ENCODE measurements around the gene RNASE11.
A peak's percentile ranks its signal among the peaks of the same experiment; 100 is the strongest.
"Not testable (repeated sequence)": the region's sequence is repeated elsewhere in the genome, so short reads cannot be mapped to it uniquely, and the experiment has no call there.

RNASE11 gene

DNA sequence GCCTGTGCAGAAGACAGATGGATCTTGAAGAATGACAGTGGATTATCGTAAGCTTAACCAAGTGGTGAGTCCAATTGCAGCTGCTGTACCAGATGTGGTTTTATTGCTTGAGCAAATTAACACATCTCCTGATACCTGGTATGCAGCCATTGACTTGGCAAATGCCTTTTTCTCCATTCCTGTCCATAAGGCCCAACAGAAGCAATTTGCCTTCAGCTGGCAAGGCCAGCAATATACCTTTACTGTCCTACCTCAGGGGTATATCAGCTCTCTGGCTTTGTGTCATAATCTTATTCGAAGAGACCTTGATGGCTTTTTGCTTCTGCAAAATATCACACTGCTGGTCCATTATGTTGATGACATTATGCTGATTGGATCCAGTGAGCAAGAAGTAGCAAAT, 17.9 kb downstream of the RNASE11 start:
- not testable (repeated sequence) for H3K36me3 ChIP-seq (ENCODE audit: insufficient read depth, low read depth, low read length); H3K4me3 ChIP-seq (ENCODE audit: low read length); H3K4me1 ChIP-seq (ENCODE audit: insufficient read depth, low read length); H3K27me3 ChIP-seq (ENCODE audit: insufficient read depth, low read length); H3K9ac ChIP-seq (ENCODE audit: low read depth, low read length); H3K27ac ChIP-seq (ENCODE audit: low read length)
- peaks cover 12% of the 10 kb centered on the region for H3K9me3 ChIP-seq (ENCODE audit: insufficient read depth, low read depth, low read length)

DNA sequence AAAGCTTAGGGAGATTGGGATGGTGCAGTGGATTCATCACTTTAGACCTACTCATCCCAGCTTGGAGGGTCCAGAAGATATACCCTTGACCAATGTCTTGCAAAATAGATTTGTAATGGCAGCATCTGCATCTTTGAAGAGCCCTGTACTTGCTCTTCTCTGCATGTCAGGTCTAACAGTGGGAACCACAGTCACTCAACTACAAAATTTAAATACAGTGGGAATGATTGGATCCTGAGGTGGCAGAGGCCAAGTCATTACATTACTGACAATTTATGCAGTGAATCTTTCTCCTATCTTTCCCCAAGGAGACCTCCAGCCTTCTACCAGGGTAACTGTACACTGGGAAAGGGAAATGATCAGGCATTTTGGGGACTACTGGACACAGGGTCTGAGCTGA, 18.7 kb downstream of the RNASE11 start:
- peaks cover 6% of the 10 kb centered on the region for H3K4me1 ChIP-seq (ENCODE audit: insufficient read depth, low read length)
- no peaks in the 10 kb centered on the region for H3K27me3 ChIP-seq (ENCODE audit: insufficient read depth, low read length)
- no peak overlapping the region for H3K27ac ChIP-seq (ENCODE audit: low read length)
- no peak overlapping the region for H3K4me3 ChIP-seq (ENCODE audit: low read length)
- 0 out of 2 replicates have a peak, but pooled peaks cover 3% of the 10 kb centered on the region for H3K36me3 ChIP-seq (ENCODE audit: insufficient read depth, low read depth, low read length)
- no peak overlapping the region for H3K9ac ChIP-seq (ENCODE audit: low read depth, low read length)
- peaks cover 12% of the 10 kb centered on the region for H3K9me3 ChIP-seq (ENCODE audit: insufficient read depth, low read depth, low read length)

DNA sequence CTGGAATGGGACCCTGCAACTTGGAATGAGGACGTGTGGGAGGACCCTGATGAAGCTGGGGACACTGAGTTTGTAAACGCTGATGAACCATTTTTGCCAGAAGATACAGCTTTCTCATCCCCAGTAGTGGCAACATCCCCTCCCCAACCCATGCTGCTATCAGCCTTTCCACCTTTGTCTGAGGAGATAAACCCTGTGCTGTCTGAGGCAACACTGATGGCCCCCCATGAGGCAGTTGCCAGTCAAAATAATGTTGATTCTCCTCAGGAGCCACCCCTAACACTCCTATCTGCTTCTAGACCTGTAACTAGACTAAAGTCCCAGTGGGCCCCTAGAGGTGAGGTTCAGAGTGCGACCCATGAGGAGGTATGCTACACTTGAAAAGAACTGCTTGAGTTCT, 19.4 kb downstream of the RNASE11 start:
- peaks cover 6% of the 10 kb centered on the region for H3K4me1 ChIP-seq (ENCODE audit: insufficient read depth, low read length)
- H3K36me3 ChIP-seq (ENCODE audit: insufficient read depth, low read depth, low read length), result 0 out of 2 replicates have a peak, but pooled peaks cover 3% of the 10 kb centered on the region
- H3K9ac ChIP-seq (ENCODE audit: low read depth, low read length), result no peak overlapping the region
- H3K4me3 ChIP-seq (ENCODE audit: low read length), result no peak overlapping the region
- no peaks in the 10 kb centered on the region for H3K27me3 ChIP-seq (ENCODE audit: insufficient read depth, low read length)
- no peak overlapping the region for H3K27ac ChIP-seq (ENCODE audit: low read length)
- peaks cover 12% of the 10 kb centered on the region for H3K9me3 ChIP-seq (ENCODE audit: insufficient read depth, low read depth, low read length)

DNA sequence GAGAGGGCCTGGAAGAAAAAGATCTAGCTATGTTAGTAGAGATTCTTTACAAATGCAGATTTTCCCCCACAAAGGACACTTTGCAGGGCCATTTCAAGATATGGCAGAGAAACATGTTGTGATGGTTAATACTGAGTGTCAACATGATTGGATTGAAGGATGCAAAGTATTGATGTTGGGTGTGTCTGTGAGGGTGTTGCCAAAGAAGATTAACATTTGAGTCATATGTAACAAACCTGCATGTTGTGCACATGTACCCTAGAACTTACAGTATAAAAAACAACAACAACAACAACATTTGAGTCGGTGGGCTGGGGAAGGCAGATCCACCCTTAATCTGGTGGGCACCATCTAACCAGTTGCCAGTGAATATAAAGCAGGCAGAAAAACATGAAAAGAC, 20.6 kb downstream of the RNASE11 start:
- not testable (repeated sequence) for H3K9ac ChIP-seq (ENCODE audit: low read depth, low read length); H3K4me3 ChIP-seq (ENCODE audit: low read length); H3K36me3 ChIP-seq (ENCODE audit: insufficient read depth, low read depth, low read length); H3K27ac ChIP-seq (ENCODE audit: low read length); H3K27me3 ChIP-seq (ENCODE audit: insufficient read depth, low read length); H3K4me1 ChIP-seq (ENCODE audit: insufficient read depth, low read length)
- H3K9me3 ChIP-seq (ENCODE audit: insufficient read depth, low read depth, low read length), result peaks cover 12% of the 10 kb centered on the region

DNA sequence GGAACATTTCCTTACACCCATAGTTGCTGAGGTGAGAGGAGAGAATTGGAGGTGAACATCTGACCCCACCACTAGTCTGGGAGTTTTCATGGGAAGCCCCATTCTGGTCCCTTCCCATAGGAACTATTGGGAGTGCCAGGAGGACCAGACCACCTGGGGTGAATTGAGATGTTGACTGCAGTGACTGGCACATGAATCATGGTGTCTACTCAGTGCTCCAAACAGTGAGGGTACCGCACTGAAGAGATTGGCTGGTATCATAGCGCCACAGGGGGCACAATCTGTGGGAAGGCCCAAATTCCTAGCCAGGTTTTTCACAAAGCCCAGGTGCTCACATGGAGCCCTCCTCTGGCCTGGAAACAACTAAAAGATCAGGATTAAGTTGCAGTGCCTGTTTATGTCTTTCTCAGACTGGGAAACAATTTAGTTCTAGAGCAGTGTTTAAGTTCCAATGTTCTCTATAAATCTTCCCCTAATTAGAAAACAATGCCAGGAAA, 23.3 kb downstream of the RNASE11 start:
- Histone ChIP-seq H3K9ac (ENCODE audit: low read depth, low read length) (no peak overlapping the region), H3K4me3 (ENCODE audit: low read length) (no peak overlapping the region), H3K4me1 (ENCODE audit: insufficient read depth, low read length) (peaks cover 7% of the 10 kb centered on the region; the same call in 1 of the 2 replicates), H3K27me3 (ENCODE audit: insufficient read depth, low read length) (no peaks in the 10 kb centered on the region), H3K27ac (ENCODE audit: low read length) (no peak overlapping the region), H3K9me3 (ENCODE audit: insufficient read depth, low read depth, low read length) (peaks cover 12% of the 10 kb centered on the region), H3K36me3 (ENCODE audit: insufficient read depth, low read depth, low read length) (0 out of 2 replicates have a peak, but pooled peaks cover 3% of the 10 kb centered on the region)

DNA sequence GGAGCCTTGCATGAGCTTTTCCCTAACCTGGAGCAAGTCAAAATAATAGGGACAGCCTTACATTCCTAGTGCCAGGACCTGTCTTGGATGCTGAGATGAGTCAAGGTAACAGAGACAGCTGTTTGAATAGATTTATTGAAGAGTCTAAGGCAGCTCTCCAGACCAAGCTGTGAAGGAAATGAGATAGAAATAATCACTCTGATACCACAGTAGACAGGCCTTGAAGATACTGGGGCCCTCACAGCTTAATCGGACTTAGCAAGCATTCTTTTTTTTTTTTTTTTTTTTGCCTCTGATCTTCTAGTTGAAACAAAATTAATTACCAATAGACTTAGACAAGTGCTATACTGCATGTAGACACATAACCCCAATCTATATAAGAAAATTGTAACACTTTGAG, 23.8 kb downstream of the RNASE11 start:
- Histone ChIP-seq H3K9ac (ENCODE audit: low read depth, low read length) (no peak overlapping the region), H3K9me3 (ENCODE audit: insufficient read depth, low read depth, low read length) (peaks cover 6% of the 10 kb centered on the region), H3K4me3 (ENCODE audit: low read length) (no peak overlapping the region), H3K36me3 (ENCODE audit: insufficient read depth, low read depth, low read length) (no peaks in the 10 kb centered on the region), H3K27me3 (ENCODE audit: insufficient read depth, low read length) (no peaks in the 10 kb centered on the region), H3K27ac (ENCODE audit: low read length) (no peak overlapping the region), H3K4me1 (ENCODE audit: insufficient read depth, low read length) (peaks cover 10% of the 10 kb centered on the region)

DNA sequence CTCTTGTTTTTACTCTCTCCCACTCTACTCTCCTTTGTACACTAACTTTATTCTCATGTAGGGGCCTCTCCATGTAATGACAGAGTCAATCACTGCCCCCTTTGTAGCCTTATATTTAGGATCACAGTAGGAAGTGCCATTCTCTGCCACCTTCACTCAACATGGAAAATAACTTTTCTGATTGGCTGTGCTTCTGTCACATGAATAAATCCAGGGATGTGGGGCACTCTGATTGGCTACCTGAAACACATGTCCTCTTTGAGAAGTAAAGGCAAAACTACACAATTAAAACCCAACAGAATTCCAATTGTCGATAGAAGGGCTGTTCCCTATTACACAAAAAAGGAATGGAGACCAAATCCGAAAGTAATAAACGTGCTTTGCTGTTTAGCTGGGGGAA, 26.8 kb downstream of the RNASE11 start, which contains the start of gene RNASE9:
Gene RNASE9 (minus strand): TSS at position 87 of the 400 bp plus-strand sequence.
- Histone ChIP-seq H3K4me1 (ENCODE audit: insufficient read depth, low read length) (peaks cover 32% of the 10 kb centered on the region), H3K27ac (ENCODE audit: low read length) (peak within 1 kb of the TSS; percentile 62), H3K9ac (ENCODE audit: low read depth, low read length) (peak within 1 kb of the TSS; percentile 29; the same call in 1 of the 2 replicates), H3K9me3 (ENCODE audit: insufficient read depth, low read depth, low read length) (no peaks in the 10 kb centered on the region), H3K27me3 (ENCODE audit: insufficient read depth, low read length) (no peaks in the 10 kb centered on the region), H3K4me3 (ENCODE audit: low read length) (peak within 1 kb of the TSS; percentile 33; the same call in 1 of the 2 replicates), H3K36me3 (ENCODE audit: insufficient read depth, low read depth, low read length) (no peaks in the 10 kb centered on the region)

DNA sequence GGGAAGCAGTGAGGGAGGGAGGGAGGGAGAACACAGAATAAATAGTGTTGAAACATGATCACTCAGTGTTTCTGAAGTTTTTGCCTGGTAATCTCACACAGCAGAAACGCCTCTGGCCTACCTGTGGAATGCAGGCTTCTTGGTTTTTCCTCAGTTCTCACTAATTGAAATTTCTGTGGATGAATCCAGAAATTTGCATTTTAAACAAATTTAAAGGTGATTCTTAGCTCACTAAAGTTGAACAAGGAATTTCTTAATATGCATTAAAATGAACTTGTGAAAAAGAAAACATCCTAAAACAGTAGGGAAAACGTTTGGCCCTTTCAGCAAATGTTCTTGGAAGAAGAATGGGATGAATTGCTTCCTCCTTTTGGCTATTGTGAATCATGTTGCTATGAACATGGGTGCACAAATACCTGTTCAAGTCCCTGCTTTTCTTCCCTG, 28.3 kb downstream of the RNASE11 start:
- H3K27ac ChIP-seq (ENCODE audit: low read length), result peak overlapping the region; percentile 62
- peak overlapping the region; percentile 33; the same call in 1 of the 2 replicates for H3K4me3 ChIP-seq (ENCODE audit: low read length)
- peaks cover 34% of the 10 kb centered on the region for H3K4me1 ChIP-seq (ENCODE audit: insufficient read depth, low read length)
- H3K27me3 ChIP-seq (ENCODE audit: insufficient read depth, low read length), result no peaks in the 10 kb centered on the region
- H3K36me3 ChIP-seq (ENCODE audit: insufficient read depth, low read depth, low read length), result no peaks in the 10 kb centered on the region
- H3K9me3 ChIP-seq (ENCODE audit: insufficient read depth, low read depth, low read length), result no peaks in the 10 kb centered on the region
- H3K9ac ChIP-seq (ENCODE audit: low read depth, low read length), result peak overlapping the region; percentile 29; the same call in 1 of the 2 replicates

DNA sequence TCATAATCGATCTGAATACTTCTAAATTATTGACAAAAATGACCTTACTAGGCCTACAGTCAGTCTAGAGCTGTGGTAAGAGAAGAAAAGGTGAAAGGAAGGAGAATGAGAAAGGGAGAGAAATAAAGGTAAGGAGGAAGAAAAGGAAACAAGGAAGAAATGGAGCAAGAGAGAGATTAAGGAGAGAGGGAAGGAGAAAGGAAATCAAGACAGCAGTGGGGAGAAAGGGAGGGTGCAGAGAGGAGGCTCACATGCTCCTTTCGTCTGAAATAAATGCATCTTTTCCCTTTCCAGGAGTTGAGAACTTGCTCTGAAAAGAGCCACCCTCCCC, 30.6 kb downstream of the RNASE11 start:
- Histone ChIP-seq H3K4me1 (ENCODE audit: insufficient read depth, low read length) (peaks cover 34% of the 10 kb centered on the region), H3K4me3 (ENCODE audit: low read length) (no peak overlapping the region), H3K9me3 (ENCODE audit: insufficient read depth, low read depth, low read length) (no peaks in the 10 kb centered on the region), H3K9ac (ENCODE audit: low read depth, low read length) (no peak overlapping the region), H3K36me3 (ENCODE audit: insufficient read depth, low read depth, low read length) (no peaks in the 10 kb centered on the region), H3K27ac (ENCODE audit: low read length) (no peak overlapping the region), H3K27me3 (ENCODE audit: insufficient read depth, low read length) (no peaks in the 10 kb centered on the region)

DNA sequence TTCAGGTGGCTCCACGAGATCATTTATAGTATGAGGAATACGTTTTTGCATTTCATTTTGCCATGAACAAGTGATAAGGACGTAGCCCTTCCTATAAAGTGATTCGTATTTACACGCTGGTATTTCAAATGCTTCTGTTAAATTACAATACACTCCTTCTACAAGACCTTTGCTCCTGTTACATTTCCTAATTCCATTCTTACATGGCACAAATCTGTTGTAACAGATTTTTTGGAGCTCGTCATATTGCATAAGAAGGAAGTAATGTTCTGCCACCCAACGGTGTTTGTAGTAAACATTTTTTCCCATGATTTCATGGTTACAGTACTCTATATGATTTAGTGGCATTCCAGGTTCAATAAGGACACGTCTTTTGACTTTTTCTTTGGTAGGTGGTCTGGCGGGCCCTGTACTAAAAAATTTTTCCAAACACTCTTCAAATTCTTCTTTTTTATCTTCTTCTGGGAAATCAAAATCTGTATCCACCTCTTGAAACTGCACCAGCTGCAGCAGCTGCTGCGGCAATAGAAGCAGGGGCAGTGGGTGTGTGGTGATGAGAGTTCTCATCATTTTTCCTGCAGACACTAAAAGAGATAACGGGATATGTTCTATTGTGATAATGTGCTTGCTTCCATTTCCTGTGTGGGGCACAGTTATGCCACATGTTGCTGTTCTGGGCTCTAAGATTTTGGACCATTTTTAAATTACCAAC, 31.1 kb downstream of the RNASE11 start:
- H3K27ac ChIP-seq (ENCODE audit: low read length), result no peak overlapping the region
- H3K27me3 ChIP-seq (ENCODE audit: insufficient read depth, low read length), result no peaks in the 10 kb centered on the region
- no peaks in the 10 kb centered on the region for H3K36me3 ChIP-seq (ENCODE audit: insufficient read depth, low read depth, low read length)
- H3K9ac ChIP-seq (ENCODE audit: low read depth, low read length), result no peak overlapping the region
- H3K9me3 ChIP-seq (ENCODE audit: insufficient read depth, low read depth, low read length), result no peaks in the 10 kb centered on the region
- peaks cover 34% of the 10 kb centered on the region for H3K4me1 ChIP-seq (ENCODE audit: insufficient read depth, low read length)
- H3K4me3 ChIP-seq (ENCODE audit: low read length), result no peak overlapping the region

DNA sequence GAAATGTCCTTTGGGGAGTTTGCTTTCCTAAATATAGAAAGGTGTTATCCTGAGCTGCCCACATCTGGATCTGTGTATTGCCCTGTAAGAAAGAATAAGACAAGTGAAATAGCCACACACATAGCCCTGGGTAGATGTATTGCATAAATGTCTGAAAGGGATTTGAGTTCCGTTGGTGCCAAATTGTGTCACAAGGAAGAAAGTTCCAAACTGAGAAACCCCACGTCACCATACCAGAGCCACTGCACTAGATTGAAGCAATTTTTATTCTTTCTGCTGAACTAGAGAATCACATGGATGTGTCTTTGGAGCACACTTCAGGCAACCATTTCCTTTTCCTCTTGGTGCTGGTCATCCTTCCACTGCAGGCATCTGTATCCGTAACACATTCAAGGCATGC, 32.0 kb downstream of the RNASE11 start:
- Histone ChIP-seq H3K4me1 (ENCODE audit: insufficient read depth, low read length) (peaks cover 31% of the 10 kb centered on the region), H3K4me3 (ENCODE audit: low read length) (no peak overlapping the region), H3K9me3 (ENCODE audit: insufficient read depth, low read depth, low read length) (no peaks in the 10 kb centered on the region), H3K27me3 (ENCODE audit: insufficient read depth, low read length) (no peaks in the 10 kb centered on the region), H3K9ac (ENCODE audit: low read depth, low read length) (no peak overlapping the region), H3K36me3 (ENCODE audit: insufficient read depth, low read depth, low read length) (no peaks in the 10 kb centered on the region), H3K27ac (ENCODE audit: low read length) (no peak overlapping the region)

DNA sequence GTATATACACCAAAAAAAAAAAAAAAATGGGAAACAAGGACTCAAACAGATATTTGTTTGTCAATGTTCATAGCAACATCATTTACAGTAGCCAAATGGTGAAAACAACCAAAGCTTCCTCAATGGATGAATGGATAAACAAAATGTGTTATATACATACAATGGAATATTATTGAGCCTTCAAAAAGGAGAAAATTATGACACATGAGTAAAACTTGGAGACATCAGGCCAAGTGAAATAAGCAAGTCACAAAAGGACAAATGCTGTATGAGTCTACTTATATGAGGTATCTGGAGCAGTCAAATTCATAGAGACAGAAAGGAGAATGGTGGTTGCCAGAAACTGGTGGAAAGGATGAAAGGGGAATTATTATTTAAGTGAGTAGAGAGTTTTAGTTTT, 34.8 kb downstream of the RNASE11 start:
- H3K9ac ChIP-seq (ENCODE audit: low read depth, low read length), result no peak overlapping the region
- H3K4me1 ChIP-seq (ENCODE audit: insufficient read depth, low read length), result 0 out of 2 replicates have a peak, but pooled peaks cover 15% of the 10 kb centered on the region
- H3K36me3 ChIP-seq (ENCODE audit: insufficient read depth, low read depth, low read length), result no peaks in the 10 kb centered on the region
- H3K27ac ChIP-seq (ENCODE audit: low read length), result no peak overlapping the region
- H3K27me3 ChIP-seq (ENCODE audit: insufficient read depth, low read length), result no peaks in the 10 kb centered on the region
- H3K4me3 ChIP-seq (ENCODE audit: low read length), result no peak overlapping the region
- no peaks in the 10 kb centered on the region for H3K9me3 ChIP-seq (ENCODE audit: insufficient read depth, low read depth, low read length)

All from iPS-20b (cell line).